HG03095 (cell line): Measurements from ENCODE around the gene C2orf42.
"Not testable (repeated sequence)": the region's sequence is repeated elsewhere in the genome, so short reads cannot be mapped to it uniquely, and the experiment has no call there.

Source experiments
- ATAC-seq: cut with Tn5 transposase; IDR thresholded peaks from one replicate; pipeline ENCODE4 v1.9.1; 2021; ENCODE audit warnings: moderate library complexity; ENCODE audit not compliant: unreplicated experiment

The C2orf42 gene

DNA sequence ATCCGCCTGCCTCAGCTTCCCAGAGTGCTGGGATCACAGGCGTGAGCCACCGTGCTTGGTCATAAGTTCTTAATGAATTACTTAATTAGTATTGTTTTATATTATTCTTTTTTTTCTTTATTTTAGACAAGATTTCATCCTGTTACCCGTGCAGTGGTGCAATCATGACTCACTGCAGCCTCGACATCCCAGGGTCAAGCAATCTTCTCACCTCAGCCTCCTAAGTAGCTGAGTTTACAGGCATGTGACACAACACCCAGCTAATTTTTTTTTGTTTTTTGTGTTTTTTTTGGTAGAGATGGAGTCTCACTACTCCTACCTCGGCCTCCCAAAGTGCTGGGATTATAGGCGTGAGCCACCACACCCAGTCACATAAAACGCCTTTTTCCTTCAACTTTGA, 17.3 kb downstream of the C2orf42 start:
- ATAC-seq, result no peak

DNA sequence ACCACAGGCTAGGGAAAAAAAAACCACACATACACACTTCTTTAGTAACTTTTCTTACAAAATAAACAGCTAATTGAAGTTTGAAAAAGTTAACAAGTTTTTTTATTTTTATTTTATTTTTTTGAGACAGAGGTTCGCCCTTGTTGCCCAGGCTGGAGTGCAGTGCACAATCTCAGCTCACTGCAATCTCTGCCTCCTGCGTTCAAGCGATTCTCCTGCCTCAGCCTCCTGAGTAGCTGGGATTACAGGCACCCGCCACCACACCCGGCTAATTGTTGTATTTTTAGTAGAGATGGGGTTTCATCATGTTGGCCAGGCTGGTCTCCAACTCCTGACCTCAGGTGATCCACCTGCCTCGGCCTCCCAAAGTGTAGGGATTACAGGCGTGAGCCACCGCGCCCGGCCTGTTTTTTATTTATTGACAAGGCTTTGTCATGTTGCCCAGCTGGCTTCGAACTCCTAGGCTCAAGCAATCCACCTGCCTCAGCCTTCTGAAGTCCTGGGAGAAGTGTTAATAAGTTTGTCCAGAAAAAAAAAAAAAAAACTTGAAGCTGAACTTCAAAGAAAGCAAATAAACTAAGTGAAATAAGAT, 21.1 kb downstream of the C2orf42 start:
- ATAC-seq, result not testable (repeated sequence)

DNA sequence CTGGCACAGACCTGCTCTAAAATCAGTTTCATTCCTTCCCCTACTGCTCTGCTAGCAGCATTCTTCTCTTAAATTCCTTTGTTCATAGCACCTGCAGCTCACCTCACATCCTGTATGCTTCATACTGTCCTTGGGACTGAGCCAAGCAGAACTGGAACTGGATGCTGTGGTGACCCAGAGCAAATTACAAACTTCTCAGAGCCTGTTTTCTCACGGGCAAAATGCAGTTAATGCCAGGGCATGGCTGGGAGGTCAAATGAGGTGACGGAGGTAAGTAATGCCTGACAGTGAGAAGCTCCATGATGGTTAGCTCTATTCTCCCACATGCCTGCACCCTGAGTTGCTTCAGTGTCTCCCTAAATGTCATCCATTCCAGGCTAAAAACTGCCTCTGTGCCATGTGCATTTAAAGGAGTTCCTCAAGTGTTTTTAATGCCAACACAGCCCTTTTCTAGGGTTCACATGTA, 29.7 kb downstream of the C2orf42 start:
- peak; percentile 81 for ATAC-seq

DNA sequence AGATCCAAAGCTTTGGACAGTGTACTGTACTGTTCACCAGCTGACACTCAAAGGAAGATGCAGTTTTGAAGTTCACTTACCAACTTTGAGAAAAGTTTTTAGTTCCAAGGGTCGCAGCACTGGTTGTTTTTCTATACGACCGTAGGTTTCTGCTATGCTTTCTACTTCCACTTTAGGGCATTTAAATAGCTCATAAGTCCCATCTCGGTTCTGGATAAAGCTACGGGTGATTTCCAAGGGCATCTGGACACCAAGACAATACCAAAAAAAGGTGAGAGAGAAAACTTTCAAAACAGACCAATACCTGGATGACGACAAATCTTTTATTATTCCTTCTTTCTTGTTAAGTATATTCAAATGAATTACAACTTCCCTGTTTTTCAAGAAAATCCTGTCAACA, 30.3 kb downstream of the C2orf42 start:
- no peak for ATAC-seq

DNA sequence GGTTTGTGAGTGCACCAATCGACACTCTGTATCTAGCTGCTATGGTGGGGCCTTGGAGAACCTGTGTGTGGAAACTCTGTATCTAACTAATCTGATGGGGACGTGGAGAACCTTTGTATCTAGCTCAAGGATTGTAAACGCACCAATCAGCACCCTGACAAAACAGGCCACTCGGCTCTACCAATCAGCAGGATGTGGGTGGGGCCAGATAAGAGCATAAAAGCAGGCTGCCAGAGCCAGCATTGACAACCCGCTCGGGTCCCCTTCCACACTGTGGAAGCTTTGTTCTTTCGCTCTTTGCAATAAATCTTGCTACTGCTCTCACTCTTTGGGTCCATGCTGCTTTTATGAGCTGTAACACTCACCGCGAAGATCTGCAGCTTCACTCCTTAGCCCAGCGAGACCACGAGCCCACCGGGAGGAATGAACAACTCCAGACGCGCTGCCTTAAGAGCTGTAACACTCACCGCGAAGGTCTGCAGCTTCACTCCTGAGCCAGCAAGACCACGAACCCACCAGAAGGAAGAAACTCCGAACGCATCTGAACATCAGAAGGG, 41.6 kb downstream of the C2orf42 start:
- not testable (repeated sequence) for ATAC-seq

DNA sequence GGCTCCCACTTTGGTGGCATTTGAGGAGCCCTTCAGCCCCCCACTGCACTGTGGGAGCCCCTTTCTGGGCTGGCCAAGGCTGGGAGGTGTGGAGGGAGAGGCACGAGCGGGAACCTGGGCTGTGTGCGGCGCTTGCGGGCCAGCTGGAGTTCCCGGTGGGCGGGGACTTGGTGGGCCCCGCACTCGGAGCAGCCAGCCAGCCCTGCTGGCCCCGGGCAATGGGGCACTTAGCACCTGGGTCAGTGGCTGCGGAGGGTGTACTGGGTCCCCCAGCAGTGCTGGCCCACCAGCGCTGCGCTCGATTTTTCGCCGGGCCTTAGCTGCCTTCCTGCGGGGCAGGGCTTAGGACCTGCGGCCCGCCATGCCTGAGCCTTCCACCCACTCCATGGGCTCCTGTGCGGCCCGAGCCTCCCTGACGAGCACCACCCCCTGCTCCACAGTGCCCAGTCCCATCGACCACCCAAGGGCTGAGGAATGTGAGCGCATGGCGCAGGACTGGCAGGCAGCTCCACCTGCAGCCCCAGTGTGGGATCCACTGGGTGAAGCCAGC, 42.5 kb downstream of the C2orf42 start:
- ATAC-seq, result not testable (repeated sequence)

DNA sequence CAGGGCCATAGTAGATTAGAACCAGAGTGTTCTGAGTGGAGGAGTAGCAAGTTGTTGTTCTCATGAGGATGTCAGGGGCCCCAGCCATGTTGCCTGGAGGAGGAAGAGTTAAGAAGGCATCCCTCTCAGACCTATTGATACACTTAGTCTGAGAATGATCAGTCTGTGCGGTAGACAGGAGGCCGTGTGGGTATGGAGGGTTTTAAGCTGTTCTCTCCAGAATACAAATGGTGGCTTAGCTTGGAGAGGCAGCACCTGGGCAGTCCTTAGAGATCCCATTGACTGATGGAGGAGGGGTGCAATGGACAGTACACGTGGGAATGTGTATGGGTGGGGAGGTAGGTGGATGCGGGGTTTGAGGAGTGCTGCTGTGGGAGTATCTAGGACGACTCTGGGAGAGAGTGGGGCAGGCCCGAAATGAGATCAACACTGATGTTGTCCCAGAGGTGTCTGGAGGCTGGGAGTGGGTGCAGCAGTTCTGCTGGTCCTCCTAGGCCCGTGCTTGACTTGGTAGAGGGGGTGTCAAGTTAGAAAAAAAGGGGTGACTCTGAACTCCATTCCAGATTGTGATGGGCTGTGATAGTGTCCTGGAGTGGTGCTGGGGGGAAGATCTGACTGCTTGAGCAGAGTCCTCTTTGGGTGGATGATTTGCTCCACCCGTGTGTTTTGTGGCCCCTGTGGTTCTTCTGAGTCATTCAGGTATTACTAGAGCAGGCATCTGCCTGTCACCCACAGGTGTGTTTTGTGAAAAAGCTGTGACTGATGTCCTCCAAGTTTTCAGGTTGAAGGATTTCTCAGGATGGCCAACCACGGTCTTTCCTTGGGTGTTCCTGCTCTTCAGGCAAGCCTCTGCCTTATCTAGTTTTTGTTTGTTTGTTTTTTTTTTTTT, 44.7 kb downstream of the C2orf42 start:
- ATAC-seq, result no peak

DNA sequence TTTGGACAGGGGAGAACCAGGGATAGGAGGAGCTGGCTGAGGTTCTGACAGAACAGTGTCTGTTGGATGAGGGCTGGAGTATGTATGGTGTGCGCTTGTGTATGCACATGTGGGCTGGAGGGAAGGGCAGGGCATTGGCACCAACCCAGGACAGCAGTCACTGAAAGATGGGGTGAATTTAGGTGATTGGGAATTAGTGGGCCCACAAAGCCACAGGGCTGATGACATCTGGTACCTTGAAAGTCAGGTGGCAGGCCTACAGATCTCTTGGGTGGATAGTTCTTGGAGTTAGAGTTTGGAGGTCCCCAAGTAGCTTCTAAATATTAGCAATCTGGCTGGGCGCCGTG, 45.7 kb downstream of the C2orf42 start:
- ATAC-seq, result no peak

DNA sequence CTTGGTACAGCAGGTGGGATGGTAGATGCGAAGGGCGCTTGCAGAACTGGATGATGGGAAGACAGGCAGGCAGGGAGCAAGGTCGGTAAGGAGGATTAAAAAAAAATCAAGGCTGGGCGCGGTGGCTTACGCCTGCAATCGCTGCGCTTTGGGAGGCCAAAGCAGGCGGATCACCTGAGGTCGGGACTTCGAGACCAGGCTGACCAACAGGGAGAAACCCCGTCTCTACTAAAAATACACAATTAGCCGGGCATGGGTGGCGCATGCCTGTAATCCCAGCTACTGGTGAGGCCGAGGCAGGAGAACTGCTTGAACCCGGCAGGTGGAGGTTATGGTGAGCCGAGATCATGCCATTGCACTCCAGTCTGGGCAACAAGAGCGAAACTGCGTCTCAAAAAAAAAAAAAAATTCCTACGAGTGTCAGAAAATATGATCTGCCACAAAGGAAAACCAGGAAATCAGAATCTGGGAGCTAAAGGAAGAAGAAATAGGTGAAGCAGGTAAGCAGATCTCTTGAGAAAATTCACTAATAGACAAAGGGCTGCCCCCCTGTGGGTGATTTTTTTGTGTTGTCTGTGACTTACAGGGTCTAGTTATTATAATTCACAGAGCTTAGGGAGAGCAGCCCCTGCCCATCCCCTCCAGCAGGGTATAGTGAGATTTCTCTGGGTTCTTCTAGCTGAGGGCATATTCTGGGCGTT, 46.2 kb downstream of the C2orf42 start:
- no peak for ATAC-seq

DNA sequence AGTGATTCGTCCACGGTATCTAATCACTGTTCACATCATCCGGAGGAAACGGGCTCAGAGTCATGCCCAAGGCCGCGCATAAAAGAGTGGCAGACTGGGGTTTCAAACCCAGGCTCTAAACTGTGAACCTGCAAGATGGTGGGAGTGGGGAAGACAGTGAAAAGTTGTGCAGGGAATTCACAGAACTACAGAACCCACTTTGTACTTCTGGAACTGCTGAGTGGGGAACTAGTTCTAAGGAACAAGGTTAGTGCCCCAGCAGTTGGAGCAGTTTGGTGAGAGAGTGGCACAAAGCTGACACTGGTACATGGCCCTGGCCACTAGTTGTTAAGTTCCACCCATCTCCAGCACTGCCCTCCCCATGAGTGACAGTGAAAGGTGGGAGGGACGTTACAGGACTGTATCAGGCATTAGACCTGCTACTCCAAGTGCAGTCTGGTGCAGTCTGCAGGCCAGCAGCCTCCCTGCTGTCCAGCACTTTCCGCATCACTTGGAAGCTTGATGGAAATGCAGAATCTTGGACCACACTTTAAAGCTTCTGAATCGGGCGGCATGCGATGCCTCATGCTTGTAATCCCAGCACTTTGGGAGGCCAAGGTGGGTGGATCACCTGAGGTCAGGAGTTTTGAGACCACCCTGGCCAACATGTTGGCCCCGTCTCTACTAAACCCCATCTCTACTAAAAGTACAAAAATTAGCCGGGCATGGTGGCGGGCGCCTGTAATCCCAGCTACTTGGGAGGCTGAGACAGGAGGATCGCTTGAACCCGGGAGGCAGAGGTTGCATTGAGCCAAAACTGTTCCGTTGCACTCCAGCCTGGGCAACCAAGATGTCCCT, 47.3 kb downstream of the C2orf42 start:
- no peak for ATAC-seq

DNA sequence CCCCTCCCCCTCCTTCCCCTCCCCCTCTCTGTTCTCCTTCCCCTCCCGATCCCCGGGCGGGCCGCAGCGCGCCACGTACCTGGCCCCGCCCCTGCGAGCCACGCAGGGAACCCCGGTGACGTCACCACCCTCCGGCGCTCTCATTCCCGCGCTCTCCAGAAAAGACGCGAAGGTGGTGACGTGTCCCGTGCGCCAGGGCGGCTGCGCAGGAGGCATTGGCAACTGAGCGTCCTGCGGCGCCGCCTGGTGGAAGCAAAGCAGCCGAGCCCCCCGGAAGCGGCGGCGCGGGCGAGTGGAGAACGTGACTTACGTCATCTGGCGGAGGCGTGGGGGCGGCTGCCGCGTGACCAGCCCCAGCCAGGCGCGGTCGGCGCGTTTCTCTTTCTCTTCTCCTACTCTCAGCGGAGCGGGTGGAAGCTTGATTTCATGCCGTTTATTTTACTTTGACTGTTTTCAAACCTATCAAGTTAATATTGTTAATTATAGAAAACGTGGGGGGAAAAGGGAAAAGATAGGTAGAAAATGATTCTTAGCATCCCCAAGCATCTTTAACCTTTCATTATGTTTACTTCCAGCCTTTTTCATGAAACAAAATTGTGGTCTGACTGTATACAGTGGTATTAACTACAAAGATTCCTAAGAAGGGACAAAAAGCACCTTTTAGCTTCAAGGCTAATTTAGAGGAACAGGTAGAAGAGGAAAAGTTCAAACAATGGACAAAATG, 48.1 kb downstream of the C2orf42 start:
- peak; percentile 50 for ATAC-seq

DNA sequence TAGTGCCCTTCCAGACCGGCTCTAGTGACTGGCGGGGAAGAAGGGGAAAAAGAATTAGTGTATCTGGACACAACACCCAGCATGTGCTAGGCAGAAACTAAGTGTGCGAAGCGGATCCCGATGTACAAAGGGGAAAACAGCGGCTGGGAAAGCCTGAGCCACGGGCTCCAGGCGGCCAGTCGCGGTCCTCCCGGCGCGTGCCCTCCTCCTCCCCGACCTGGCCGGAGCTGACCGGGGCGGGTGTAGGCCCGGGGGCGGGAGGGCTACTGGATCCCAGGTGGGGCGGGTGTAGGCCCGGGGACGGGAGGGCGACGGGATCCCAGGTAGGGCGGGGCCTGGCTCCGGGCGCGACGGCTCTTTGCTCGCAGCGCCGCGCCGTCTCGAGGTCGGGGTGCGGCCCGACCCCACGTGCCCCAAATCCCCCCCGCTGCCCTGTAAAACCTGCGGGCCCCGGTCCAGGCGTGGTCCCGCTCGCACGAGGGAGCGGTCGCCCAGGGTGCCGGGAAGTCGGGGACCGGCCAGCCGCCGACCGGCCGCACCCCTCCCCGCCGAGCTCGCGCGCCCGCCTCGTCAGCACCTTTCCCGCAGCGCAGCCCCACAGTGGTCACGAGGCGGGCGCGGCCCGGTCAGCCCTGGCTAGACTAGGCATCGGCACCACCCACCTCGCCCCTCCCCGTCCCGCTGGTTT, 48.8 kb downstream of the C2orf42 start:
- ATAC-seq, result peak; percentile 31

DNA sequence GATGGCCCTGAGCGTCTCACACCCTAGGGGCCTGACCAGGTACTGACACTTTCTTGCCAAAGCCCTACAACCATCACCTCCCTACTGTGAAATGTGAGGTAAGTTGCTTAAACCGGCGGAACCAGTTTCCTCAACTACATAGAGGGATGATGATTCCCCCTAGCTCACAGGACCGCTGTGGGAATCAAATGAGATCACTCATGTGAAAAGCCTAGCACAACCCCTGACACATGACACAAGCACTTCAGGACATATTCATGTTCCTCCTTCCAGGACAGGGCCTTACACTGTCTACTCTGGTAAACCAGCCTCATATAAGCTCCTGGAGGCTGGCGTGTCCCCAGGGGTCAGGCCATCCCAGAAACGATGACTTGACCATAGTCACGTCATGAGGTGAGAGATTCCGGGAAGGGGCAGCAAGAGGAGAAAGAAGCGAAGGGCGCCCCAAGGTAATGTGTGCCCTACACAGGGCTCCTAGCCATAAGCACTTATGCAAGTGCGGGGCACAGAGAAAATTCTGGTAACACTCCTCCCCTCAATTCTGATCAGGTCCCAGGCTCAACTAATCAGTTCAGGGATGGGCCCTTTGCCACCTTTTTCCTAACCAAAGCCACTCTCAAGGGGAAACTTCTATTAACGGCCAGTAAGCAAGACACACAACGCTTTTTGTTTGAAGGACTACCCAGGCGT, 49.5 kb downstream of the C2orf42 start:
- ATAC-seq, result peak; percentile 35

DNA sequence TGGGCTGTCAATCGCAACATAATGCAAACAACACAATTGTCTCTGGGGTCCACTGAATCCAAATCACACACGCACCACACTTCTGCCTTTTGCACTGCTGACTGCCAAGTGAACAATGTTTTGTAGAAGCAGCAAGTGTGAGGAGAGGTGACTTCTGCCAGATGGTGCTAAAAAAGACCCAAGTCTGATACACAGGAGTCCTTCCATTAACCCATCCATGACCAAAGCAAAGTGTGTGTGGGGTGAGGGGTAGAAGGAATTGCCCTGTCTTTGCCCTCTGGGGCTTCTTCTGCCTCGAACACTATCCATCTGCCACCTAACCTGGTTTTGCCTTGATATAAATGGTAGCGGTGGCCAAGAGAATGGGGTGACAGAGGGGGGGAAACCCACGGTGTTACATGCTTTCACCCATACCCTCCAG, 50.0 kb downstream of the C2orf42 start:
- ATAC-seq, result no peak

DNA sequence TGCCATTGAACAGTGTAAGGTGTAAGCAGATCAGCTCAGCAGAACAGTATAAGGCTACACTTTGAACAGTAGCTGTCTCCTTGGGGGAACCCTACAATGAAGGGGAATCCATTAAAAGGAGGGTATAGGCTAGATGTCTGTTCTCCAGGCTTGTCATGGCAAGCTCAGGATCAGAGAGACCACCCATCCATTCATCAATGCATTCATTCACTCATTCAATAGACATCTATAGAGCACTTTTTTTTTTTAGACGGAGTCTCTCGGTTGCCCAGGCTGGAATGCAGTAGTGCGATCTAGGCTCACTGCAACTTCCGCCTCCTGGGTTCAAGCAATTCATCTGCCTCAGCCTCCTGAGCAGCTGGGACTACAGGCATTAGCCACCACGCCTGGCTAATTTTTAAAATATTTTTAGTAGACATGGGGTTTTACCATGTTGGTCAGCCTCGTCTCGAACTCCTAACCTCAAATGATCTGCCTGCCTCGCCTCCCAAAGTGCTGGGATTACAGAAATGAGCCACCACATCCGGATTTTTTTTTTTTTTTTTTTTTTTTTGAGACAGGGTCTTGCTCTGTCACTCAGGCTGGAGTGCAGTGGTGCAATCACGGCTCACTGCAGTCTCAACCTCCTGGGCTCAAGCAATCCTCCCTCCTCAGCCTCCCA, 56.4 kb downstream of the C2orf42 start:
- not testable (repeated sequence) for ATAC-seq

DNA sequence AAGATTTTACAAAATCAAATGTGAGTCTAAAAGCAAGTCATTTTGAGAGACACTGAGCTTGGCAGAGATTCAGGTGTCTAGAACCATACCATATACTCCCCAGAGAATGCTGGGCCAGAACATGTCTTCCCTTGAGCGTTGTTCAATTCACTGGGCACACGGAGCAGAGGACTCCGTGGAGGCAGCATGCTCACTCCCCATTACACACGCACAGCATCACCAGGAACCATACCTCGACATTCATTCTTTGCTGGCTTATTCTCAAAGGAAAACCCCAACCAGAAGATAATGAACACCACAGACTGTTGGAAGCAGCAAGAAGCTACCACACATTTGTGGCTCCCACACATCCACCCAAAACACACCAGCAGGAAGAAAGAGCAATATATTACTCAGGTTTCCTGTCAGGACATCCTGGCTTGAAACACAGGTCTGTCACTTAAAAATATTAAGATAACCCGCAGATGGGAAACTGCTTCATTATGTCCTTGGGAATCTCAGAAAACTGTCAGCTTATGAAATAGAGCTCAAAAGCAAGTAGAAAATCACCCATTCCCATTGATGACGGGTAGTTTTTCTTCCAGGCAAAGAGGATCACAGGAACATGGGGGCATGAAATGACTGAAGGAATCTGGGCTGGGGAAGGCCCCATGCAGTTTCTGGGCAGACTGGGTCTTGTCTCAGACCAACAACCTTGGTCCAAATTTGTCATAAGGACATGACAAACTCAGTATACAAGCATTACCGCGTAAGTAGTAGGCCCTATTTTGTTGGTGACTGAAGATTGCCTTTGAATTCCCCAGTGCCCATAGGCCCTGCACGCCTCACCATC, 57.1 kb downstream of the C2orf42 start:
- ATAC-seq, result no peak

DNA sequence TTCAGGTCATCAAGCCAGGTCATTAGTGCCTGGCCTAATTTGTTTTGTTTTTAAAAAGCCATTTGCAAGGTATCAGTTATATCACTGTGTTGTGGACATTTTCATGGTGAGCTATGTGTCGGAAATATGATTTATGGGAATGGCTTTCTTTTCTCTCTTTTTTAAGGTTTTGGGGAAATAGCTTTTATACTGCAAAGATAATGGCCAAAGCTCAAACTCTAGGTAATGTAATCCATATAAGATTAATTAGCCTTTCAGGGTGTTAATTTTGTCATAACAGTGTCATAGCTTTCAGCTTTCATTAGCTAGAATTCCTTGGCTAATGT, 57.7 kb downstream of the C2orf42 start:
- no peak for ATAC-seq
